Measurements from ENCODE around the gene MED13L.

The MED13L gene

DNA sequence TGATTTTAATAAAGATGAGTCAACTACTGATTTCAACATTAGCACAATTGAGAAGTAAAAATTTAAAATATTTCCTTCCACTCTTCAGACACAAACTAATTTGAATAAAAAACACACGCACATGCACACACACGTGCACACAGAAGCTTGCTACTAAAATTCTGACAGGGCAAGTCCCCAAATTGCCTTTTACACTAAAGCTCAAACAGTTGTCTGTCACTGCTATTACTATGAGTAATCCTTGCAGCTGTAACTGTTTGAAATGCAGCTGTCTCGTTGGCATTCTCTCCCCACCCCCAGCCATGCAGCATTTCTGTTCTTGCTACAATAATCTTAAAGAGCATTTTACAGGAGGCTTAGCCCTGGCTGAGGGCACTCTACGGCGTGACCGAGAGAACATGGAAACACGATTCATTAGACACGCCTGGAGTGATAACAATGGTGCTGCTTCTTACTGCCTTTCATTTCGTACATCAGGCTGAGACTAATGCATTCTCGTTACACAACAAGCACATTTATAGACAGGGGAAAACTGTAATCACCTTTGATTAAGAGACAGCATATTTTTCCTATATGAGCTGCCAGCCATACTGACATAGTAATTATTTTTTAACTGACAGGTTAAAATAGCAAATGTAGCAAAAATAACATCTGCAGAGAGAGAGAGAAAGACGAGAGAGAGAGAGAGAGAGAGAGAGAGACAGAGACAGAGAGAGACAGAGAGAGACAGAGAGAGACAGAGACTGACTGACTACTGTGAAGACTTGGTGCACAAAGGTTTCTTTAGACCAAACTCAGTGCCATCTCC is 153.8 kb downstream of the MED13L start:
- TF ChIP-seq, protein P1, sequence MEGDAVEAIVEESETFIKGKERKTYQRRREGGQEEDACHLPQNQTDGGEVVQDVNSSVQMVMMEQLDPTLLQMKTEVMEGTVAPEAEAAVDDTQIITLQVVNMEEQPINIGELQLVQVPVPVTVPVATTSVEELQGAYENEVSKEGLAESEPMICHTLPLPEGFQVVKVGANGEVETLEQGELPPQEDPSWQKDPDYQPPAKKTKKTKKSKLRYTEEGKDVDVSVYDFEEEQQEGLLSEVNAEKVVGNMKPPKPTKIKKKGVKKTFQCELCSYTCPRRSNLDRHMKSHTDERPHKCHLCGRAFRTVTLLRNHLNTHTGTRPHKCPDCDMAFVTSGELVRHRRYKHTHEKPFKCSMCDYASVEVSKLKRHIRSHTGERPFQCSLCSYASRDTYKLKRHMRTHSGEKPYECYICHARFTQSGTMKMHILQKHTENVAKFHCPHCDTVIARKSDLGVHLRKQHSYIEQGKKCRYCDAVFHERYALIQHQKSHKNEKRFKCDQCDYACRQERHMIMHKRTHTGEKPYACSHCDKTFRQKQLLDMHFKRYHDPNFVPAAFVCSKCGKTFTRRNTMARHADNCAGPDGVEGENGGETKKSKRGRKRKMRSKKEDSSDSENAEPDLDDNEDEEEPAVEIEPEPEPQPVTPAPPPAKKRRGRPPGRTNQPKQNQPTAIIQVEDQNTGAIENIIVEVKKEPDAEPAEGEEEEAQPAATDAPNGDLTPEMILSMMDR (IDR thresholded peaks at IDR 0.05; ENCODE audit: low read depth, low read length): no peak
- no peak for DNase-seq (ENCODE audit: extremely low read depth, low read depth)

- TF ChIP-seq, protein P1 (IDR thresholded peaks at IDR 0.05; ENCODE audit: low read depth, low read length): no peak
- DNase-seq (ENCODE audit: extremely low read depth, low read depth): no peak
These were observed 154.9 kb downstream of the MED13L start for GRCh38 chr12:116122628-116123027.

GRCh38 chr12:116121453-116121871 is 156.0 kb downstream of the MED13L start:
- DNase-seq (ENCODE audit: extremely low read depth, low read depth): no peak
- TF ChIP-seq, protein P1 (IDR thresholded peaks at IDR 0.05; ENCODE audit: low read depth, low read length): no peak

DNA sequence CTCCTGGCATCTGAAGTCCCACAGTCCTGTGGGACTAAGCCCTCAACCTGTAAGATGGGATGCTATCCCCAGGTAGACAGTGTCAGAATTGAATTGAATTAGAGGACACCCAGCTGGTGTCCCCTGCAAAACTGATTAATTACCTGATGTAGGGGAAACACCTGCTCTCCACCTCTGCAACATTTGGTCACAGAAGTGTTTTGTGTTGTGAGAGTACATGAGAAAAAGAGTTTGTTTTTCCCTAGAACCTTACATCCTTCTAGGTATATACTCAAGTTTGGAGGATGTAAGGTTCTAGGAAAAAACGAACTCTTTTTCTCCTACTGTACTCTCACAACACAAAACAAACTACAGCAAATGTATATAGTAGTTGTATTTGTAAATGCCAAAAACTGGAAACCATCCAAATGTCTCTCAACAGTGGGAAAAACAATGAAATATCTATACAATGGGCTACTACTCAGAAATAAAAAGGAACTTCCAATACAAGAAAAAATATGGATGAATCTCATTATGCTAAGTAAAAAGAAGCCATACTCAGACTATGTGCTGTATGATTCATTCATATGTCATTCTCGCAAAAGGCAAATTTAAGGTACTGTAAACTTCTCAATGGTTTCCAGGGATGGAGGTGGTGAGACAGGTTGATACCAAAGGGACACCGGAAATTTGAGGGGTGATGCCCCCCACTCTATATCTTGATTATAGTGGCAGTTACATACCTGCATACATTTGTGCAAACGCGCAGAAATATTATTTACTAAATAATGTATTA is 160.7 kb downstream of the MED13L start:
- TF ChIP-seq, protein P1 (IDR thresholded peaks at IDR 0.05; ENCODE audit: low read depth, low read length): no peak
- no peak for DNase-seq (ENCODE audit: extremely low read depth, low read depth)

- TF ChIP-seq, protein P1 (IDR thresholded peaks at IDR 0.05; ENCODE audit: low read depth, low read length): no peak
- no peak for DNase-seq (ENCODE audit: extremely low read depth, low read depth)
These were observed 163.9 kb downstream of the MED13L start for GRCh38 chr12:116113398-116114130.

GRCh38 chr12:116106870-116107269 is 170.6 kb downstream of the MED13L start:
- TF ChIP-seq, protein P1 (IDR thresholded peaks at IDR 0.05; ENCODE audit: low read depth, low read length): no peak
- no peak for DNase-seq (ENCODE audit: extremely low read depth, low read depth)
